Fibroblast of the aortic adventitia (primary cell): Measurements from ENCODE around the gene DYNC2LI1. TPM values are rescaled to one million over a fixed set of nuclear protein-coding genes. Genes with fewer than 3 reads are reported as not detected.

ENCODE experiments used
- DNase-seq: peaks from one replicate; pipeline ENCODE4 v3.0.0-alpha.2; 2010; ENCODE audit warnings: low read depth
- H3K4me3 ChIP-seq: 2 replicates; pipeline ENCODE4 v1.5.1; 2011; ENCODE audit warnings: low read depth, mild to moderate bottlenecking, control low read depth, low read length, moderate library complexity
- small RNA-seq: library from RNA; depleted of rRNA; stranded (forward); fragments of <200 nt; gene quantifications from one replicate; pipeline ENCODE3, GENCODE V24; 2012
- total RNA-seq: library from RNA; depleted of rRNA; stranded (reverse); fragments of >200 nt; gene quantifications from 2 replicates; pipeline ENCODE4 v1.2.3, GENCODE V29; 2012; ENCODE audit warnings: low replicate concordance
- TF ChIP-seq, protein P1 (sequence below): IDR thresholded peaks from 2 replicates; pipeline ENCODE4 v1.5.1; 2011; ENCODE audit warnings: mild to moderate bottlenecking, low read length, control low read depth, inconsistent platforms; ENCODE audit not compliant: insufficient read depth

Gene DYNC2LI1
- total RNA-seq, 1 donor = 27.4 TPM

DNA sequence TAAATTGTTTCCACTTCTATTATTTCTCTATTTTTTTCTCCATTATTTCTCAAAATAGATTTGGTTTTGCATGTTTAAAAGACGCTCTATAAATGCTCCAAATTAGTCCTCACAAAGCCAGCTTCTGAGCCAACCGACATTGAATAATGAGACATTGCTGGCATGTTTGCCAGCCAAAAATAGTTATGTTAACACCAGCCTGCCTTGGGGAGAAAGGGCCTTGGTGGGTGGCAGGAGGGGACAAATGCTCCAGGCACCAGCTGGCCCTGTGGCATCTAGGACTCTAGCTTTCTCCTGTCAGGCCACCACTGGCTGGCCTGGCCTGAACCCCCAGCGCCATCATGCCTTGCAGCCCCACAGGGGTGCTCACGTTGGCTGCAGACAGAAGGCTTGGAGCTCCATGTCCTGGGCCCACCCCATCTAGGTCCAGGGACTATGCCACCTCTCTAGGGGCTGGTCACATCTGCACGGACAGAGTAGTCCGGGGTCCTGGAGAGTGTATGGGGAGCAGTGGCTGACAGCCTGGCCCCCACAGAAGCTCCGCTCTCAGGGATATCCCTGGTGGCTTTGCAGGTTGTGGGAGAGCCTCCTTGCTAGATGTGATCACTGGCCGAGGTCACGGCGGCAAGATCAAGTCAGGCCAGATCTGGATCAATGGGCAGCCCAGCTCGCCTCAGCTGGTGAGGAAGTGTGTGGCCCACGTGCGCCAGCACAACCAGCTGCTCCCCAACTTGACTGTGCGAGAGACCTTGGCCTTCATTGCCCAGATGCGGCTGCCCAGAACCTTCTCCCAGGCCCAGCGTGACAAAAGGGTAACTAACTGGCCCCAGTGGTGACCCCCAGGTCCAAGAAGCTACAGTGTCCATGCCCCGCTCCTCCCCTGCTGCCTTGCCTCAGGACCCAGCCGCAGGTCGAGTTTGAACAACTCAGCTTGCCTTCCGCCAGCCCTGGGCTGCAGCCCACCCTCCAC lies 77.5 kb downstream of the DYNC2LI1 start:
- DNase-seq = no peak
- TF ChIP-seq, protein P1, sequence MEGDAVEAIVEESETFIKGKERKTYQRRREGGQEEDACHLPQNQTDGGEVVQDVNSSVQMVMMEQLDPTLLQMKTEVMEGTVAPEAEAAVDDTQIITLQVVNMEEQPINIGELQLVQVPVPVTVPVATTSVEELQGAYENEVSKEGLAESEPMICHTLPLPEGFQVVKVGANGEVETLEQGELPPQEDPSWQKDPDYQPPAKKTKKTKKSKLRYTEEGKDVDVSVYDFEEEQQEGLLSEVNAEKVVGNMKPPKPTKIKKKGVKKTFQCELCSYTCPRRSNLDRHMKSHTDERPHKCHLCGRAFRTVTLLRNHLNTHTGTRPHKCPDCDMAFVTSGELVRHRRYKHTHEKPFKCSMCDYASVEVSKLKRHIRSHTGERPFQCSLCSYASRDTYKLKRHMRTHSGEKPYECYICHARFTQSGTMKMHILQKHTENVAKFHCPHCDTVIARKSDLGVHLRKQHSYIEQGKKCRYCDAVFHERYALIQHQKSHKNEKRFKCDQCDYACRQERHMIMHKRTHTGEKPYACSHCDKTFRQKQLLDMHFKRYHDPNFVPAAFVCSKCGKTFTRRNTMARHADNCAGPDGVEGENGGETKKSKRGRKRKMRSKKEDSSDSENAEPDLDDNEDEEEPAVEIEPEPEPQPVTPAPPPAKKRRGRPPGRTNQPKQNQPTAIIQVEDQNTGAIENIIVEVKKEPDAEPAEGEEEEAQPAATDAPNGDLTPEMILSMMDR = no peak
- H3K4me3 ChIP-seq = no peak overlapping the region

DNA sequence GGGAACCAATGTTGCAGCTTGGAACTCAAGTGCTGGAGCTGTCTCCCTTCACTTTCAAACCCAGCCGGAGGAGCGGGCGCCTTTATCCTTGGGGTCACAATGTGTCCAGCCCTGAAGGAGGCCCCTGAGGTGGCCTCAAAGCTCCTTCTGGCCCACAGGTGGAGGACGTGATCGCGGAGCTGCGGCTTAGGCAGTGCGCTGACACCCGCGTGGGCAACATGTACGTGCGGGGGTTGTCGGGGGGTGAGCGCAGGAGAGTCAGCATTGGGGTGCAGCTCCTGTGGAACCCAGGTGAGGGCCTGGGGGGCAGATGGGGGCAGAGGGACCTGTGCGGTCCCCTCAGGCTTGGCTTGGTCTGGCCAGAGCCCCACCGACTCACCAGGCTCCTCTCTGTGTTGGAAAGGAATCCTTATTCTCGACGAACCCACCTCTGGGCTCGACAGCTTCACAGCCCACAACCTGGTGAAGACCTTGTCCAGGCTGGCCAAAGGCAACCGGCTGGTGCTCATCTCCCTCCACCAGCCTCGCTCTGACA lies 78.4 kb downstream of the DYNC2LI1 start:
- TF ChIP-seq, protein P1 = no peak
- no peak for DNase-seq
- no peak overlapping the region for H3K4me3 ChIP-seq

DNA sequence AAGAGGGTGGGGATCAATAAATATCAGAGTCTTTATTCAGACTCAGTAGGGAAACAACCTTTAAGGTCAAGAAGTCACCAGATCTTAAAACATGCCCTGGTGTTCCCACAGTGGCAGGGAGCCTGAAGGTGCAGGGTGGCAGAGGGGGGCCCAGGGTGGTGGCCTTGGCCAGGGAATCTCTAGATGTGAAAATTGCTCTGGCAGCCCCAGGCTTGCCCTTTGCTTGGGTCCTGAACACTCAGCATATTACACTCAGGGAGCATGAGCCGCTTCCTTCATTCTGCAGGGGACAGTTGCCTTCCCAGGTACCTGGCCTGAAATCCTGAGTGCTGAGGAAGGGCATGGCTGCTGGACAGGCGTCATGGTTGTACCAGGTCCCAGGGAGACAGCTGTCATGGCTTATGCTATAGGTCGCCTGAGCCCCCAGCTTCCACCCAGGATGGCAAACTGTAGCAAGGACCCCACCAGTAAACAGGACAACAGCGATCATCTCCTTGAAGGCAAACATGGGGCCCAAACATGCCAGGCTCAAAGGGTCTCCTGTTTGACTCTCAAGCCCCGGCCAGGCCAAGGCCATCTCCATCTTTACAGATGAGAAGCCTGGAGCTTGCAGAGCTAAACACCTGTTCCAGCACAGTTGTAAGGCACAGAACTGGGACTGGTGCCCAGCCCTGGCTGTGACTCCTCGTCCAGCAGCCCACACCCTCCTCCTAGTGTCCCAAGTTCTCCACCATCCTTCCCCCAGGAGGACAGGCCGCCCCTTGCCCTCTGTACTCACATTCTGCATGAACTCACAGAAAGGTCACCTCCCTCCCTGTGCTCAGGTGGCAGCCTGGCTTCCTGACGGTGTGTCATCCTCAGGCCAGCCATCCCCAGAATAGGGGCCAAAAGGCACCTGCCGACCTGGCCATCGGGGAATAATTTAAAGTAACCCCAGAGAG lies 79.6 kb downstream of the DYNC2LI1 start:
- TF ChIP-seq, protein P1 = no peak
- no peak overlapping the region for H3K4me3 ChIP-seq
- no peak for DNase-seq

DNA sequence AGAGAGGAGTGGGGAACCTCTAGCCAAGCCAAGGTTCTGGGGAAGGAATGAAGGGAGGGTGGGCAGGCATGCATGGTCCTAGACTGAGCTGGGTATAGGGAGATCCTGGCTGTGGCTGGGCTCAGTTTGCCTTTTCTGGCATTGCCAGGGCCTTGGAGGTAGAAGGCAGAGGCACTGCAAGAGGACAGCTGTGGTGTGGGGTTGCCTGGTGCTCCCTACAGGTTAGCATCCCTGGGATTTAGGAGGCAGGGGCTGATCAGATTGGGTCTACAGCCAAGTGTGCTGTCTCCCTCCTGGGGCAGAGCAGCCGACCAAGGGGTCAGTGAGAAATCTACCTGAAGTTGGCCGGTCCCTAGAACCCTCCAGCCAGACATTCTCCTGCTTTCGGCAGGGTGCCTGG lies 80.8 kb downstream of the DYNC2LI1 start:
- TF ChIP-seq, protein P1 = no peak
- no peak overlapping the region for H3K4me3 ChIP-seq
- no peak for DNase-seq

DNA sequence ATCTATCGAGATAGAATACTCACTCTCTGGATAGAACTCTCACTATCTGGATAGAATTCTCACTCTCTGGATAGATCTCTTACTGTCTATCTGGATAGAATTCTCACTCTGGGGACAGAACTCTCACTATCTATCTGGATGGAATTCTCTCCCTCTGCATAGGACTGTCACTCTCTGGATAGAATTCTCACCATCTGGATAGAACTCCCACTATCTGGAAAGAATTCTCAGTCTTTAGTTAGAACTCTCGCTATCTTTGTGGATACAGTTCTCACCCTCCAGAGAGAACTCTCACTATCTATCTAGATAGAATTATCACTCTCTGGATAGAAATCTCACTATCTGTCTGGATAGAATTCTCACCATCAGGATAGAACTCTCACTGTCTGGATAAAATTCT lies 81.5 kb downstream of the DYNC2LI1 start:
- DNase-seq = no peak
- TF ChIP-seq, protein P1 = no peak
- no peak overlapping the region for H3K4me3 ChIP-seq

Small RNA genes within 50 kb of the gene (small RNA-seq; reads per million reads assigned to genes)
- gene RN7SKP66 = not detected

Other genes starting within 250 kb of the DYNC2LI1 start
- gene THADA, start 178.0 kb upstream of the DYNC2LI1 start, total RNA-seq = 34.6 and 54.9 TPM in 2 replicates
- gene PLEKHH2, start 136.8 kb upstream of the DYNC2LI1 start, total RNA-seq = 5.4 and 20.0 TPM in 2 replicates
- gene C1GALT1C1L, start 97.6 kb upstream of the DYNC2LI1 start, total RNA-seq = 0.16 and 0.36 TPM in 2 replicates
- not detected in 2 replicates for gene ABCG5, start 64.8 kb downstream of the DYNC2LI1 start, total RNA-seq
- gene ABCG8, start 64.9 kb downstream of the DYNC2LI1 start, total RNA-seq = not detected in 2 replicates
- 64.1 and 106 TPM in 2 replicates for gene LRPPRC, start 221.9 kb downstream of the DYNC2LI1 start, total RNA-seq